HG03558 (cell line): ENCODE measurements around the gene EIF5.

Experiments
- ATAC-seq: cut with Tn5 transposase; IDR thresholded peaks from one replicate; pipeline ENCODE4 v1.9.1; 2021; ENCODE audit warnings: moderate number of reproducible peaks; ENCODE audit not compliant: unreplicated experiment; ENCODE audit errors: extremely low read depth

The EIF5 gene

DNA sequence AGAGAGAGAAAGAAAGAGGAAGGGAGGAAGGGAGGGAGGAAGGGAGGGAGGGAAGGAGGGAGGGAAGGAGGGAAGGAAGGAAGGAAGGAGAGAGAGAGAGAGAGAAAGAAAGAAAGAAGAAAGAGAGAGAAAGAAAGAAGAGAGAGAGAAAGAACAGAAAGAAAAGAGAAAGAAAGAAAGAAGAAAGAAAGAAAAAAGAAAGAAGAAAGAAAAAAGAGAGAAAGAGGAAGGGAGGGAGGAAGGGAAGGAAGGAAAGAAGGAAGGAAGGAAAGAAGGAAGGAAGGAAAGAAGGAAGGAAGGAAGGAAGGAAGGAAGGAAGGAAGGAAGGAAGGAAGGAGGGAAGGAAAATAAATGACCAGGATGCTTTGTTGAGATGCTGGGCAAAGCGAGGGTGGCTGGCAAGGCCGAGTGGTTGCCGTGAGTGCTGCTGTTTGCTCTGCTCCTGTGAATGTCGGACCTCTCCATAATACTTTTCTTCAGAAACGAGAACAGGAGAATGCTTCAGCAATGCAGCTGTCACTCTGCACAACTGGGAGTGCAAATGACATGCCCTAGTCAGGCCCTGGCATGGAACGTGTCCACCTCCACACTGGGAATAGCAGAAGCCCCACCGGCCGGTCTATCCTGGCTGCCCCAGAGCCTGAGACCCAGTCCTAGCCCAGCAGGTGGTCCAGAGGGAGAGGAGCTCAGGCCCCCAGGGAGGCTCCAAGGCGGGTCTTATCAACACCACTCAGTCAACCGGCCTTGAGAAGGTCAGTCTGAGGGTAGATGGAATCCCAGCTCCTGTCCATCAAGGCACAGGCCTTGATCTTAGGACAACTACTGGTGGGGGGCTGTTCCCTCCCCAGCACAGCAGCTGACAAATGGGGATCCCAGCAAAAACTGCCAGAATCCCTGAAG, 25.1 kb upstream of the EIF5 start:
- ATAC-seq: no peak

DNA sequence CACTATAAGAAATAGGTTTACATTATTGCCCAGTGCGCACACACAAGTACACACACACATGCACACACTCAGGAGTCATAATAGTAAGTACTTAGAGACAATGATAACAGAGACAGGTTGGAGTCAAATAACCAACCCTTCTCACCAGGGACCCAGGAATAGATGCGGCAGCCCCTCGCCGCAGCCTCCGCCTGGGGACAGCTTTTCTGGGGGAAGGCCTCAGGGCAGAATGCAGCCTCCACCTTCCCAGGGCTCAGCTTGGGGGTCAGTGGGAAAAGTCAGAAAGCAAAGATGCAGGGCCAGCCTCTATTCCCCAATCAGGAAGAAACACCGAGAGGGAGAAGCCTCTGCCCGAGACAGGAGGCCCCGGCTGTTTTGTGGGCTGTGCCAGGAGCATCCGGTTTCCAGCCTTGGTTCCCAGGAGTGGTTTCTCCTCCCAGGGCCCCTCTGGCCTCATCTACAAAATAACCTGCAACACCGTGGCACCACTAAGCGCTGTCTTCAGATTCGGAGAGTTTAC, 23.4 kb upstream of the EIF5 start:
- no peak for ATAC-seq

DNA sequence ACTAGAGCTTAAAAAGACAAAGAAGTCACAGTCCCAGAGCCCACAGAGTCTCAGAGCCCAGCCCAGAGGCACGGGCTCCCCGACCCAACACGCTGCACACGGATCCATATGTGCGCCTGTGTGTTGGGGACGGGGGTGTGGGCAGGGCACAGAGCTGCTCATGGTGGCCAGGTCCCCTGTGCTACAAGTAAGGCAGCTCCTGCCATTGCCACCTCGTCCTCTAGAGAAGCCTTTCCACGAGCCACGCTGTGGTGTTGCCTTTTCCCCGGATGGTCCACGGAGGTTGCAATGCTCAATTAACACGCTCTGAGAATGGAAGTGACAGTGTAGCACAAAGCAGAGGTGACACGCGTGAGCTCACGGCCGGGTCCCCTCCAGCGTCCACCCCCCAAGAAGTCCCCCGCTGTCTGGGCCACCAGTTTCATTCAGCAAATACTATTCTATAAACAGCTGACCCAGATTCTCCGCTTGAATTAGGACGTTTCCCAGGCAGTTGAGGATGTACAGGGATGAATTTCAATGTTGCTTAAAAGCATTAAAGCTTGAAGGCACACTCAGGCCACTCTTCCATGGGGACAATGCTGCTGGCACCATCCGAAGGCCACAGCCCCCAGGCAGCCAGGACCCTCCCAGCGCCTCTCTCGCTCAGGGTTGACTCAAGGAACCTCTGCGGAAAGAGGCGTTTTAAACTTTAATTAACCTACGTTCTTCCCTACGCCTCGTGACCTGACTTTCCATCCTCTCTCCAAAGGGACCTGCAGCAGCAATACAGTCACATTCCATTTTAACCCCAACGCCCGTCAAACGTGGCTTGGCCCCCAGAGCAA, 22.7 kb upstream of the EIF5 start:
- ATAC-seq: no peak

DNA sequence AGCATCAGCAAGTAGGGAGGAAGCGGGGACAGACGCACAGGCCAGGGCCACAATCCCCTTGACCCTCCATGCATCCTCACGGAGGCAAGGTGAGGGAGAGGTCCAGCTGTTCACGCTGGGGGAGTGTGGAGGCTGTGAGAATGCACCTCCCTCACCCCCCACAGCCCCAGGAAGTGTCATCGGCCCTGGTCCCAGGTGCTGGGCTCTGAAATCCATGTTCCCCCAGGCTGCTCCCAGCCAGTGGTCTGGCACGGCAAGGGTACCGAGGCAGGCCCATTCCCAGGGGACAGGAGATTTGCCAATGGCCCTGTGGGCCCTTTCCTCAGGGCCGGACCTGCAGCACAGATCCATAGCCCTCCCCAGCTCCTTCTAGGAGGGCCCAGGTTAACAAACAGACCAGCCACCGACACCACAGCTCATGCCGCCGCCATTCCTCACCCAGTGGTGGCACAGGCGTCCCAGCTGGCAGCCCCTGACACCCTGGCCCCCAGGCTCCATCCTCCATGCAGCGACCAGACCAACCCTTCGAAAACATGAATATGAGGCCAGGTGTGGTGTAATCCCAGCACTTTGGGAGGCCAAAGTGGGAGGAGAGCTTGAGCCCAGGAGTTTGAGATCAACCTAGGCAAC, 21.9 kb upstream of the EIF5 start:
- ATAC-seq: no peak

DNA sequence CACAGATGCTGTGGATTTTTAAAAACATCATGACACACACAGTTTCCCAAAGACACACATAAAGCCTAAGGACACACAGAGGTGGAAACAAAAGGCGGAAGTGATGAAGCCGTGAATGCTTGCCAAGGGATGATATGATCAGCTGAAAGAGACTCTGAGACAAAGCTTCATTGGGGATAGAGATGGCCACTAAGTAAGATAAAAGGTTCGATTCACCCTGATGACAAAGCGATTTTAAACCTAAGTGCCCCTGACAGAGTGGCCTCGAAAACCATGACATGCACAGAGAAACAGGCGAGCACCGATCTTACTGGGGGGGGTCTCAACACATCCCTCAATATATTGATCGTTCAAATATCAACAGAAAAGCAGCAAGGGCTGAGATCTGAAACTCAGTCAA, 20.3 kb upstream of the EIF5 start:
- no peak for ATAC-seq

DNA sequence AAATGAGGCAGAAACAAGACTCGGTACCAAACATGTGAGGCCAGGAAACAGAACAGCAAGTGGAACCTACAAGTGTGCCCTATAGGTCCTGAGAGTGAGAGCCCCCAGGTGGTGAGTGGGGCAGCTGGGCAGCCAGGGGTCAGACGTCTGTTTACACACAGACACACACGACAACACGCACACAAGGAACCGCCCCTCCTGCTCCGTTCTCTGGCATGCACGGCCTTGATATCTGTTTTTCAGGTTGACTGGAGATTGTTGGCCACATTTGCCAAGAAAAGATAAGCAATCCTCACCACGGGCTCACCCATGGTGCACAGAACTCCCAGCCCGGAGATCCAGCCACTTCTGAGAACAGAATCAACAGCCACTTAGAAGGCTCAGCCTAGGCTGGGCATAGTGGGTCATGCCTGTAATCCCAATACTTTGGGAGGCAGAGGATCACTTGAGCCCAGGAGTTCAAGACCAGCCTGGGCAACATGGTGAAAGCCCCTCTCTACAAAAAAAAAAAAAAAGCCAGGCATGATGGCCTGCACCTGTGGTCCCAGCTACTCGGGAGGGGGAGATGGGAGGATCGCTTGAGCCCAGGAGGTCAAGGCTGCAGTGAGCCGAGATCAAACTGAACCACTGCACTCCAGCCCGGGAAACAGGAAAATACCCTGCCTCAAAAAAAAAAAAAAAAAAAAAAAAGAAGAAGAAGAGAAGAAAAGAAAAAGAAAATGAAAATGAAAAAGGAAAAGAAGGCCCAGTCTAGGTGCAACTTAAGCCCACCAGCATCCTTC, 19.4 kb upstream of the EIF5 start:
- no peak for ATAC-seq

DNA sequence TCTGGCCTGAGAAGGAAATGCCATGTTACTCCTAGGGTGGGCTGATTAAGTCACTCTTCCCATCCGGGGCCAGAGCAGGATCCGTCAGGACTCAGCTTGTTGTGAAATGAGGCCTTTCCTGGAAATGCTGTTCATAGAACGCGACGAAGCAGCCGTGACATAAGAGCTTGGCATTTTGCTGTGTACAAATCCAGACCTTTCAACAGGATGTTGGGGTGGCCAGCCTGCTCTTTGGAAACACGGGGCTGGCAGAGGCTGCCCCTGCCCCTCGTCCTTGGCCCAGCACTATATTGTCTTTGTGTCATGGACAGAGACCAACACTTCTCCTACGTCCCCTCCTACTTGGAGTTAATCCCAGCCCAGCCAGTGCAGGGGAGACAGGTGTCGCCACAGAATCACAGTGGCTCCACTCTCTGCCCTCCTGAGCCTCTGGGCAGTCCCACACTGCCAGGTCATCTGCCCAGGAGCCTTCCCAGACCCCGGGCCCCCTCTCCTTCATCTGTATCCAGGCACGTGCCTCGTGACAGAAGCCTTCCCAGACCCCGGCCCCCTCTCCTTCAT, 18.6 kb upstream of the EIF5 start:
- no peak for ATAC-seq

DNA sequence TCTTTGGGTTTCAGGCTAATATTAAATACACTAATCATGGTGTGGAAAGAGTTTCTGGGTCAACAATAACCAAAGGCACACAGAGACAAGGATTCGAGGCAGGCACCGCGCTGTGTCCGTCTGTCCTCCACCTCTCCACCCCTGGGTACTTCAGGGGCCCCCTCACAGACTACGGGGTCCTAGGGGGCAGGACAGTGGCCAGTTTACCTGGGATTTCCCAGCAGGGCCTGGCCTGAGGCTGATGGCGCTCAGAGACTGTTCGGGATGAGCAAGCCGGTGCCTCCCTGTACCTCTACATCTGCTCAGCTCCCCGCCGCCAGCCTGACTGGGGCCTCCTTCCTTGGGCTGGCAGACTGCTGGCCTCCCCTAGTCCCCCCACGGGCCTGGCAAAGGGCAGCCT, 18.1 kb upstream of the EIF5 start:
- no peak for ATAC-seq

DNA sequence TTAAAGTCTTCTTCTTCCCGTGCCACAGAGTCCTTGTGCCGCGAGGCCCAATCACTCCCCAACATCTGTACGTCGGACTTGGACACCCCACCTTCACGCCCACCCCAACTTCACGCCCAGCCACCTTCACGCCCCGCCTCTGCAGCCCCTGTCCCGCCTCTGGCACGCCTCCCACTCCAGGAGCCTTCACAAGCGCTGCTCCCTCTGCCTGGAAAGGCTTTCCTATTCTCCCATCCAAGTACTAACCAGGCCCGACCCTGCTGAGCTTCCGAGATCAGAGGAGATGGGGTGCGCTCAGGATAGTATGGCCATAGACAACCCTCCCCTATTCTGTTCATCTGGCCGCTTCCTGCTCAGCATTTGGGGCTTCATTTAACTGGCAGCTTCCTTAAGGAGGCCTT, 17.3 kb upstream of the EIF5 start:
- ATAC-seq: no peak

DNA sequence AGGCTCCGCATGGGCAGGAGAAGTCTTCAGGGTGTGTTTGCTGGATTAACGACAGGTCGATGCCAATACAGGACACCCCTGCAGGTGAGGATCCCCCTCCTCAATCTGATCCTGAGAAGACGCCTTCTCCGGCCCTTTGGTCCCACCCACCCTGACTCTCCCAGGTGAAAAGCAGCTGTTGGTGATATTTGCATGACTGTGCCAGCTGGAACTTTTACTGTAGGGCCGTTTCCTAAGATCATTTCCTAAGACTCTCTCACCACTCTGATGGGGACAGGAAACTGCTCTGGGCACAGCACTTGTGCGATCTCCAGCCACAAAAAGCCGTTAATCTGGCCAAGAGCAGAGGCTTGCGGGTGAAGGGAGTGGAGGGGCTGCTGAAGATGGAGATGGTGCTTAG, 16.8 kb upstream of the EIF5 start:
- no peak for ATAC-seq

DNA sequence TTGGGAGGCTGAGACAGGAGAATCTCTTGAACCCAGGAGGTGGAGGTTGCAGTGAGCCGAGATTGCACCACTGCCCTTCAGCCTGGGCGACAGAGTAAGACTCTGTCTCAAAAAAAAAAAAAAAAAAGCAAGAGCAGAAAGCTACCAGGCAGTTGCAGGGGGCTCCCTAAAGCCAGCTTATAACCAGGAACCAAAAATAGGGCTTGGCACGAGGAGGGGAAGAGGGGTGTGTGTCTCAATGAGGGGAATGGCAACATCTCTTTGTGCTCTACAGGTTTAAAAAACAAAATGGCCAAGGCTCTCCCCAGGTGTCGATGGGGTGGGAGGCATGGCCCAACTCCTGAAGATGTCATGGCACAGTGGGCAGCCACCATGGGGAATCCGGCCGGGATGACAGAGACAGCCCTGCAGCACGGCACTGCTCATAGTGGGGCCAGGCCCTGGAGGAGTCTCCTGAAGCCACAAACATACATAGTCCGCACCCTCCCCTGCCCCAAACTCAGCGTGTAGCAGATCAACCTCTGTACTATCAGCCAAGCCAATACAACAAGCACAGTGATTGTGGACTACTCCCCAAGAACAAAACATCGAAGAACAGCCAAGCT, 16.0 kb upstream of the EIF5 start:
- no peak for ATAC-seq

DNA sequence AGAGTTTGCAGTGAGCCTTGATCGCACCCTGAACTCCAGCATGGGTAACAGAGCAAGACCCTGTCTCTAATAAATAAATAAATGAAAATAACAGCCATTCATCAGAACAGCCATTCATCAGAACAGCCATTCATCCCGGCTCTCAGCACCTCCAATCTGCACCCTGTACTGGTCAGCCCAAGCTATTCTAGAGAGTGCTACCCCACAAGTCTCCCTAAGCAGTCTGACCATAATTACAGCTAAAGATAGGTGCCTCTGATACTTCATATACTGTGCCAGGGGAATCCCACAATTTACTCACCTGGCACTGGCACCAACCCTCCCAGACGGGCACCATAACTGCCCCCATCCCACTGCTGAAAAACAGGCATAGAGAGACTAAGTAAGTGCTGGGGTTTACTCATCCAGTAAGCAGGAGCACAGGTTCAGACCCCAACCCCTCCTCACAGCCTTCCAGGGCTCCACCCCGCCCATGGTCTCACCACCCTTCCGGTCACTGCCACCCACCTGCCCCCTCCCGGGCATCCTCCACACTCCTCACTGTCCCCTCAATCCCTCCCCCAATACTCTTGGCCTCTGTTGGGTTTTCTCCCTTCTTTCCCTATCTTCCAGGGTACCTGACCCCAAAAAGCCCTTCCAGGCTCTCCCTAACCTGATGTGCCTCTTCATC, 15.2 kb upstream of the EIF5 start:
- ATAC-seq: no peak

DNA sequence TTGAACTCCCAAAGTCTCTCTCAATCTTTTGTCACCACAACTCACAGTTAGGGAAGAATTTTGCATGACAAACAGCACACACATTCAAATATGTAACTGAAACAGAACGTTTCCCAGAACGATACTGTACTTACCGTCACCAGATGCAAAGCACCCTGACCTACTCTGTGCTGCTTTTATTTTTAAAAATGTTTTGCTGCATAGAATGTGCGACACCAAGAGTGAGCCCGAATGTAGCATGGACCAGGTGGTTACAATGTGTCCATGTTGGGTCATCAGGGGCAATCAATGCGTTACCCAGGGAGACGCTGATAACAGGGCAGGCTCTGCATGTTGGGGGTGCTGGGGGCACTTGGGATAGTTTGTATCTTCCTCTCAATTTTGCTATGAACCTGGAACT, 14.6 kb upstream of the EIF5 start:
- no peak for ATAC-seq

DNA sequence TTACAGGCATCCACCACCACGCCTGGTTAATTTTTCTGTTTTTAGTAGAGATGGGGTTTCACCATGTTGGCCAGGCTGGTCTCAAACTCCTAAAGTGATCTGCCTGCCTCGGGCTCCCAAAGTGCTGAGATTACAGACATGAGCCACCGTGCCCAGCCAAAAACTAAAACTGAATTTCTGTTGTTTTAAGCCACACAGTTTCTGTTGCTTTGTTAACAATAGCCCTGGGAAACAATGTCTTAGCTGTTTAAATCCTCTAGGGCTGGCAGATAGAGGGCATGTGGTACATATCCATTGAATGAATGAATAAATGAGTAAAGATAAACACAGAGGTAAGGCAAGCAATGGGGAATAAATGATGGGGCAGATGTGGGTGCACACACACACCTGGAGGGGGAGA, 8.0 kb upstream of the EIF5 start:
- no peak for ATAC-seq

DNA sequence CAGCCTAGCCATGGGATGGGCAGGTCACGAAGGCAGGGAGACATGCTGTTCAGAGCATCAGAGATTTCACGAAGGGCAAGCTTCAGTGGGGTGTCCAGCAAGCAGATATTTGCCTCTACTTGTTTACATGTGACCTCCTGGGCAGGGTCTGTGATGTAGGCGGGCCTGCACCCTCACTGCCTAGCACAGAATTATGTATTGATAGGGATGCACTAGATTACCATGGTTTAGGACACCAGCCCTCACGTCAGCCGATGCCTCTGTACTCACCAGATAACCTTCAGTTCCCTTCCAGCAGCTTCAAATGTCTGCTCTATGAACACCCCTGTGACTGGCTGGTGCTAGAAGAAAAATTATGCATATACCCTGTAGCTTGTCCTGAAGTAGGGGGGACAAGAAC, 5.1 kb upstream of the EIF5 start:
- ATAC-seq: no peak

DNA sequence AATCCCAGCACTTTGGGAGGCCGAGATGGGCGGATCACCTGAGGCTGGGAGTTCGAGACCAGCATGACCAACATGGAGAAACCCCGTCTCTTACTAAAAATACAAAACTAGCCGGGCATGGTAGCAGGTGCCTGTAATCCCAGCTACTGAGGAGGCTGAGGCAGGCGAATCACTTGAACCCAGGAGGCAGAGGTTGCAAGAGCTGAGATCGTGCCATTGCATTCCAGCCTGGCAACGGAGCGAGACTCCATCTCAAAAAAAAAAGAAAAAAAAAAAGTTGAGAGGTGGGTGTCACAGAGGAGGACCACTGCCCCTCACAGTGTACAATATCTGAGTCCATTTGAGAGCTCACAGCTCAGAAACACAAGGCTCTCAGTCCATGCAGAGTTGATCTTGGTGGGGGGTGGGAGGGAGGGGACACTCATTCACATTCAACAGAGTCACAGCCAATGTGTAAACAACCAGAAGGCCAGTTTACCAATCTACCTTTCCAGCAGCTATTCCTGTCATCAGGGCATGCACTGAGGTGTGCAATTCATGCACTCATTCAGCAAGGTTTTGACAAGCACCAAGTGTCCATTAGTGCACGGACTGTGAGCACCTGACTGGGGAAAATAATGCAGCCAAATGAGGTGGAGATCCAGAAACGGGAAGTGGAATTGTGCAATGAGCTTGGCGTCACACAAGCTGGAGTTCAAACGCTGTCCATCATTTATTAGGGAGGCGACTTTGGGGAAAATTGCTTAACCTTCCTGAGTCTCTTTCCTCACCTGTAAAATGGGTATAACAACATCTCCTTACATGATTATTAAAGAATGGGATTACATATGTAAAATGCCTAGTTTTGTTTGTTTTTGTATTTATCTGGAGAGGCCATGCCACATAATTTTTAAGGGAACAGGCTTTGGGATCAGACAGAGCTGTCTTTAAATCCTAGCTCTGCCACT, 4.4 kb upstream of the EIF5 start:
- ATAC-seq: no peak

DNA sequence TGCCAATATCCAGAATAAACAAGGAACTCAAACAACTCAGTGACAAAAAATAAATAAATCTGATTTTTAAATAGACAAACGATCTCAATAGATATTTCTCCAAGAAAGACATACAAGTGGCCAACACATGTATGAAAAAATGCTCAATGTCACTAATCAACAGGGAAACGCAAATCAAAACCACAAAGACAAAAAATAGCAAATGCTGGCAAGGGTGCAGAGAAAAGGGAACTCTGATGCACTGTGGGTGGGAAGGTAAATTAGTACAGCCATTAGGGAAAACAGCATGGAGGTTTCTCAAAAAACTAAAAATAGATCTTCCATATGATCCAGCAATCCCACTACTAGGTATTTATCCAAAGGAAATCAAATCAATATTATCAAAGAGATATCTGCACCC, 3.5 kb upstream of the EIF5 start:
- ATAC-seq: no peak
